Mammary epithelial cell (primary cell): ENCODE data around the gene SNX25.

Experiments
- CTCF ChIP-seq, 2 donors: IDR thresholded peaks in 1 of 2; conservative IDR thresholded peaks in 1 of 2; 2 replicates each; pipeline ENCODE4 v1.5.1; 2011 to 2012; ENCODE audit warnings: inconsistent platforms in 2 of 2, low read length in 2 of 2, mild to moderate bottlenecking in 2 of 2, control low read depth in 1 of 2, low read depth in 1 of 2; ENCODE audit not compliant: insufficient read depth in 1 of 2; ENCODE audit errors: extremely low read depth in 1 of 2
- EZH2 ChIP-seq: IDR thresholded peaks from 2 replicates; pipeline ENCODE4 v1.6.1; 2012; ENCODE audit warnings: low read length, inconsistent platforms, borderline replicate concordance

- TF ChIP-seq CTCF (conservative IDR thresholded peaks at IDR 0.05 in 1 of 2, IDR thresholded peaks at IDR 0.05 in 1 of 2; ENCODE audit: extremely low read depth in 1 of 2, insufficient read depth in 1 of 2, low read depth in 1 of 2, low read length in 2 of 2) (no peak), EZH2 (no peak)
These were observed 174.1 kb downstream of the SNX25 start for GRCh38 chr4:185383451-185383850.
